Osteoblast (primary cell): ENCODE results near the gene TOP2B. TPM values are rescaled to one million over a fixed set of nuclear protein-coding genes. Genes with fewer than 3 reads are reported as not detected.

ENCODE experiments used
- DNase-seq: peaks from one replicate; pipeline ENCODE4 v3.0.0; 2011; ENCODE audit warnings: low spot score, mixed read lengths; ENCODE audit not compliant: insufficient read length; ENCODE audit errors: missing footprints
- H2AFZ ChIP-seq: 2 replicates; pipeline ENCODE4 v1.6.0; 2011; ENCODE audit warnings: mild to moderate bottlenecking, low read length
- H3K27ac ChIP-seq: 2 replicates; pipeline ENCODE4 v1.5.1; 2011; ENCODE audit warnings: mild to moderate bottlenecking, low read depth, low read length, moderate library complexity
- H3K27me3 ChIP-seq: 2 replicates; pipeline ENCODE4 v1.6.0; 2012; ENCODE audit warnings: mild to moderate bottlenecking, control low read depth, inconsistent platforms, low read length, moderate library complexity; ENCODE audit not compliant: insufficient read depth
- H3K36me3 ChIP-seq: 2 replicates; pipeline ENCODE4 v1.5.1; 2011; ENCODE audit warnings: mild to moderate bottlenecking, low read length, control low read depth, moderate library complexity; ENCODE audit not compliant: insufficient read depth
- H3K4me1 ChIP-seq: 2 replicates; pipeline ENCODE4 v1.5.1; 2011; ENCODE audit warnings: mild to moderate bottlenecking, low read length, control low read depth, moderate library complexity; ENCODE audit not compliant: insufficient read depth
- H3K4me2 ChIP-seq: 2 replicates; pipeline ENCODE4 v1.6.0; 2011; ENCODE audit warnings: mild to moderate bottlenecking, low read length; ENCODE audit not compliant: insufficient read depth
- H3K4me3 ChIP-seq: fragments of 200-600 bp; sonication (generic); 3 replicates; pipeline ENCODE4 v1.5.1; 2012; ENCODE audit warnings: mild to moderate bottlenecking, low read length, inconsistent platforms; ENCODE audit not compliant: insufficient read depth
- H3K79me2 ChIP-seq: 2 replicates; pipeline ENCODE4 v1.6.0; 2012; ENCODE audit warnings: mild to moderate bottlenecking, low read length, control low read depth, inconsistent platforms; ENCODE audit not compliant: insufficient read depth
- H3K9me3 ChIP-seq: 2 replicates; pipeline ENCODE4 v1.5.1; 2011; ENCODE audit warnings: low read depth, low read length, control low read depth
- H4K20me1 ChIP-seq: 2 replicates; pipeline ENCODE4 v1.6.0; 2012; ENCODE audit warnings: mild to moderate bottlenecking, low read length, control low read depth; ENCODE audit not compliant: insufficient read depth
- CTCF ChIP-seq: IDR thresholded peaks from 2 replicates; pipeline ENCODE4 v1.5.1; 2011; ENCODE audit warnings: mild to moderate bottlenecking, low read depth, low read length, moderate library complexity; ENCODE audit errors: extremely low read depth
- total RNA-seq: library from RNA; depleted of rRNA; stranded (reverse); fragments of >200 nt; gene quantifications from 2 replicates; pipeline ENCODE4 v1.2.3, GENCODE V29; 2012

The TOP2B gene
- total RNA-seq, 1 donor: 71.7 TPM

DNA sequence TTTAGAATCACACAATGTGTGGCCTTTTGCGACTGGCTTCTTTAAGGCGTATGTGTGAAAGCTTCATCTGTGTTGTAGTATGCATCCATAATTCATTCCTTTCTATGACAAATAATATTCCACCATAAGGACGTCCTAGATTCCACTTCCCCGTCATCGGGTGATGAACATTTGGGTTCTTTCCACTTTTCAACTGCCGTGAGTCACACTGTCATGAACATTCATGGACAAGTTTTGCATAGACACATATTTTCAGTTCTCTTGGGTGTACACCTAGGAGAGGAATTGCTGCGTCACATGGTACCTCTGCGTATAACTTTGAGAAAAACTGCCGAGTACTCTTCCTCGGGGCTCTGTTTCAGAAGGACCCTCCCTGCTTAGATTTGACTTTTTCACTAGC lies 97.3 kb downstream of the TOP2B start:
- Histone ChIP-seq H3K36me3 (no peaks in the 10 kb centered on the region), H4K20me1 (no peaks in the 10 kb centered on the region), H3K4me3 (no peak overlapping the region), H3K4me2 (no peak overlapping the region), H3K9me3 (no peaks in the 10 kb centered on the region), H3K27ac (no peak overlapping the region), H3K27me3 (no peaks in the 10 kb centered on the region), H2AFZ (no peak overlapping the region), H3K79me2 (no peaks in the 10 kb centered on the region), H3K4me1 (peaks cover 10% of the 10 kb centered on the region)
- DNase-seq: no peak
- no peak for TF ChIP-seq CTCF

DNA sequence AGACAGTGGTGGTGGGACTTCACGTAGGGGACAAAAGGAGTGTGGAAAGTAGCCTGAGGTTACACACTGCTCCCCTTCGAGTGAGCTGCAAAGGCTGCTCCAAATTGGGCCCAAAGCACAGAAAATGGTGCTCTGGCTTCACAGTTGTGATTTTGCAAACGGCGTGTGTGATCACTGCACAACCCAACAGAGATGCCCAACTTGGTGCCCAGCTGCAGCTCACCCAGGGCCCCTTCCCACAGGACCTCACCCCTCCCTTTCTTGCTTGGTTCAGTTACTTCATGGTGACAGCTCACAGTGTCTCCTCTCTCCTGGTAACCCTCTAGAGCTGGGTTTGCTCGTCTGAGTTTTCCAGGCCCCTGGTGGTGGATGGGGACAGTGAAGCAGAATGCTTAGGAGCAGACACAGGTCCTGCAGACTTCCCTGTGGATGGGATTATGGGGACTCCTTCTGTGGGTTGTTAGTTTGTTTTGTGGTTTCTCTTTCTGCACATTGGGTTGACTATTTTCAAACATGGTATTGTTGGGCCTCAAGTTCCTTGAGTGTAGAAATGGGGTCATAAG lies 98.3 kb downstream of the TOP2B start:
- DNase-seq: no peak
- H2AFZ ChIP-seq: no peak overlapping the region
- H3K4me1 ChIP-seq: peaks cover 8% of the 10 kb centered on the region
- no peaks in the 10 kb centered on the region for H3K36me3 ChIP-seq
- TF ChIP-seq CTCF: peak; percentile 20
- H3K9me3 ChIP-seq: no peaks in the 10 kb centered on the region
- no peaks in the 10 kb centered on the region for H3K79me2 ChIP-seq
- H3K27me3 ChIP-seq: no peaks in the 10 kb centered on the region
- no peak overlapping the region for H3K4me2 ChIP-seq
- H4K20me1 ChIP-seq: no peaks in the 10 kb centered on the region
- H3K27ac ChIP-seq: no peak overlapping the region
- no peak overlapping the region for H3K4me3 ChIP-seq

- Histone ChIP-seq H3K36me3 (no peaks in the 10 kb centered on the region), H4K20me1 (no peaks in the 10 kb centered on the region), H3K27ac (no peak overlapping the region), H3K27me3 (no peaks in the 10 kb centered on the region), H2AFZ (no peak overlapping the region), H3K4me1 (peaks cover 8% of the 10 kb centered on the region), H3K4me3 (no peak overlapping the region), H3K79me2 (no peaks in the 10 kb centered on the region), H3K9me3 (no peaks in the 10 kb centered on the region), H3K4me2 (no peak overlapping the region)
- TF ChIP-seq CTCF: no peak
- no peak for DNase-seq
These were observed 98.9 kb downstream of the TOP2B start for GRCh38 chr3:25565807-25566206.

- Histone ChIP-seq H3K4me3 (no peak overlapping the region), H3K27ac (no peak overlapping the region), H3K9me3 (no peaks in the 10 kb centered on the region), H3K27me3 (no peaks in the 10 kb centered on the region), H3K4me2 (no peak overlapping the region), H3K79me2 (no peaks in the 10 kb centered on the region), H2AFZ (no peak overlapping the region), H4K20me1 (no peaks in the 10 kb centered on the region), H3K36me3 (no peaks in the 10 kb centered on the region), H3K4me1 (peaks cover 14% of the 10 kb centered on the region)
- no peak for TF ChIP-seq CTCF
- no peak for DNase-seq
These were observed 100.6 kb downstream of the TOP2B start for GRCh38 chr3:25564075-25564474.
